ENCODE data around the gene FAM53A. TPM values are rescaled to one million over a fixed set of nuclear protein-coding genes. Genes with fewer than 3 reads are reported as not detected.

FAM53A gene
- total and polyA plus RNA-seq, 4 donors, result 0.44 to 2.2 (median 0.97) TPM

DNA sequence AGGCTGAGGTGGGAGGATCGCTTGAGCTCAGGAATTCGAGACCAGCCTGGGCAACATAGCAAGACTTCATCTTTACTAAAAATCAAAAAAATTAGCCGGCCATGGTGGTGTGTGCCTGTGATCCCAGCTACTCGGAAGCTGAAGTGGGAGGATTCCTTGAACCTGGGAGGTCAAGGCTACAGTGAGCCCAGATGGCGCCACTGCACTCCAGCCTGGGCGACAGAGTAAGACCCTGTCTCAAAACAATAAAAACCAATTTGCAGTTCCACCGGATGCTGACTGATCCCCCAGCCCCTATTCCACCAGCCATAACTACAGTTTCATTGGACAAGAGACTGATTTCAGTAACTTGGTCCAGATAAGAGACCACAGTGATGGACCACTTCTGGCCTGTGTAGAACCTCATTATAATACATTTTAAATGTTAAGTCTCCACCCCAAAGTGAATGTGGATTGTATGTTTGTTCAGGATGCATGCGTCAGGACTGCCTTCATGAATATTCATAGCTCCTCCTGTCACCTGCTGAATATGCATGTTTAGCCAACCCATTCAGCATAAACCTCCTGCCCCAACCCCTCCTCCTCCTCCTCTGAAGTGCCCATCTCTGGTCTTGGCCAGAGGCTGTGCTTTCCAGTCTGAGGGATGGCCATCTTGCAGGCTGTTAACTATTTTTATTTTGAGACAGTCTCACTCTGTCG, 30.3 kb upstream of the FAM53A start:
- peaks cover 0 to 2% (median under 1%) of the 10 kb centered on the region in 4 donors for H3K36me3 ChIP-seq (ENCODE audit: control insufficient read depth in 4 of 4, insufficient read depth in 3 of 4, low read depth in 1 of 4, low read length in 3 of 4)
- no peak overlapping the region for H3K9ac ChIP-seq (ENCODE audit: low read depth in 1 of 2, low read length in 2 of 2)
- no peak overlapping the region for H3K4me3 ChIP-seq (ENCODE audit: low read depth in 1 of 3, low read length in 3 of 3)
- peaks cover 16 to 54% (median 39%) of the 10 kb centered on the region in 4 donors for H3K4me1 ChIP-seq (ENCODE audit: control insufficient read depth in 4 of 4, insufficient read depth in 4 of 4, low read length in 3 of 4)
- no peak overlapping the region for H3K27ac ChIP-seq (ENCODE audit: low read depth in 1 of 2, low read length in 2 of 2)
- 77% methylated on average over 9 of the region's 9 CpGs for WGBS
- no peak for DNase-seq (ENCODE audit: low spot score)
- no peaks in the 10 kb centered on the region for H3K27me3 ChIP-seq (ENCODE audit: control insufficient read depth in 4 of 4, insufficient read depth in 4 of 4, low read length in 3 of 4)
- no peaks in the 10 kb centered on the region for H3K9me3 ChIP-seq (ENCODE audit: control insufficient read depth in 4 of 4, low read length in 3 of 4)
- no peak for TF ChIP-seq FOXA2 (IDR thresholded peaks at IDR 0.05)
- TF ChIP-seq, protein P1, sequence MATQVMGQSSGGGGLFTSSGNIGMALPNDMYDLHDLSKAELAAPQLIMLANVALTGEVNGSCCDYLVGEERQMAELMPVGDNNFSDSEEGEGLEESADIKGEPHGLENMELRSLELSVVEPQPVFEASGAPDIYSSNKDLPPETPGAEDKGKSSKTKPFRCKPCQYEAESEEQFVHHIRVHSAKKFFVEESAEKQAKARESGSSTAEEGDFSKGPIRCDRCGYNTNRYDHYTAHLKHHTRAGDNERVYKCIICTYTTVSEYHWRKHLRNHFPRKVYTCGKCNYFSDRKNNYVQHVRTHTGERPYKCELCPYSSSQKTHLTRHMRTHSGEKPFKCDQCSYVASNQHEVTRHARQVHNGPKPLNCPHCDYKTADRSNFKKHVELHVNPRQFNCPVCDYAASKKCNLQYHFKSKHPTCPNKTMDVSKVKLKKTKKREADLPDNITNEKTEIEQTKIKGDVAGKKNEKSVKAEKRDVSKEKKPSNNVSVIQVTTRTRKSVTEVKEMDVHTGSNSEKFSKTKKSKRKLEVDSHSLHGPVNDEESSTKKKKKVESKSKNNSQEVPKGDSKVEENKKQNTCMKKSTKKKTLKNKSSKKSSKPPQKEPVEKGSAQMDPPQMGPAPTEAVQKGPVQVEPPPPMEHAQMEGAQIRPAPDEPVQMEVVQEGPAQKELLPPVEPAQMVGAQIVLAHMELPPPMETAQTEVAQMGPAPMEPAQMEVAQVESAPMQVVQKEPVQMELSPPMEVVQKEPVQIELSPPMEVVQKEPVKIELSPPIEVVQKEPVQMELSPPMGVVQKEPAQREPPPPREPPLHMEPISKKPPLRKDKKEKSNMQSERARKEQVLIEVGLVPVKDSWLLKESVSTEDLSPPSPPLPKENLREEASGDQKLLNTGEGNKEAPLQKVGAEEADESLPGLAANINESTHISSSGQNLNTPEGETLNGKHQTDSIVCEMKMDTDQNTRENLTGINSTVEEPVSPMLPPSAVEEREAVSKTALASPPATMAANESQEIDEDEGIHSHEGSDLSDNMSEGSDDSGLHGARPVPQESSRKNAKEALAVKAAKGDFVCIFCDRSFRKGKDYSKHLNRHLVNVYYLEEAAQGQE (IDR thresholded peaks at IDR 0.05), result no peak
- TF ChIP-seq, protein P2, sequence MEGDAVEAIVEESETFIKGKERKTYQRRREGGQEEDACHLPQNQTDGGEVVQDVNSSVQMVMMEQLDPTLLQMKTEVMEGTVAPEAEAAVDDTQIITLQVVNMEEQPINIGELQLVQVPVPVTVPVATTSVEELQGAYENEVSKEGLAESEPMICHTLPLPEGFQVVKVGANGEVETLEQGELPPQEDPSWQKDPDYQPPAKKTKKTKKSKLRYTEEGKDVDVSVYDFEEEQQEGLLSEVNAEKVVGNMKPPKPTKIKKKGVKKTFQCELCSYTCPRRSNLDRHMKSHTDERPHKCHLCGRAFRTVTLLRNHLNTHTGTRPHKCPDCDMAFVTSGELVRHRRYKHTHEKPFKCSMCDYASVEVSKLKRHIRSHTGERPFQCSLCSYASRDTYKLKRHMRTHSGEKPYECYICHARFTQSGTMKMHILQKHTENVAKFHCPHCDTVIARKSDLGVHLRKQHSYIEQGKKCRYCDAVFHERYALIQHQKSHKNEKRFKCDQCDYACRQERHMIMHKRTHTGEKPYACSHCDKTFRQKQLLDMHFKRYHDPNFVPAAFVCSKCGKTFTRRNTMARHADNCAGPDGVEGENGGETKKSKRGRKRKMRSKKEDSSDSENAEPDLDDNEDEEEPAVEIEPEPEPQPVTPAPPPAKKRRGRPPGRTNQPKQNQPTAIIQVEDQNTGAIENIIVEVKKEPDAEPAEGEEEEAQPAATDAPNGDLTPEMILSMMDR (IDR thresholded peaks at IDR 0.05; ENCODE audit: low read depth, low read length, missing input control), result no peak
- TF ChIP-seq HNF4A (conservative IDR thresholded peaks at IDR 0.05), result no peak
- TF ChIP-seq, protein P3, sequence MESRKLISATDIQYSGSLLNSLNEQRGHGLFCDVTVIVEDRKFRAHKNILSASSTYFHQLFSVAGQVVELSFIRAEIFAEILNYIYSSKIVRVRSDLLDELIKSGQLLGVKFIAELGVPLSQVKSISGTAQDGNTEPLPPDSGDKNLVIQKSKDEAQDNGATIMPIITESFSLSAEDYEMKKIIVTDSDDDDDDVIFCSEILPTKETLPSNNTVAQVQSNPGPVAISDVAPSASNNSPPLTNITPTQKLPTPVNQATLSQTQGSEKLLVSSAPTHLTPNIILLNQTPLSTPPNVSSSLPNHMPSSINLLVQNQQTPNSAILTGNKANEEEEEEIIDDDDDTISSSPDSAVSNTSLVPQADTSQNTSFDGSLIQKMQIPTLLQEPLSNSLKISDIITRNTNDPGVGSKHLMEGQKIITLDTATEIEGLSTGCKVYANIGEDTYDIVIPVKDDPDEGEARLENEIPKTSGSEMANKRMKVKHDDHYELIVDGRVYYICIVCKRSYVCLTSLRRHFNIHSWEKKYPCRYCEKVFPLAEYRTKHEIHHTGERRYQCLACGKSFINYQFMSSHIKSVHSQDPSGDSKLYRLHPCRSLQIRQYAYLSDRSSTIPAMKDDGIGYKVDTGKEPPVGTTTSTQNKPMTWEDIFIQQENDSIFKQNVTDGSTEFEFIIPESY (IDR thresholded peaks at IDR 0.05), result no peak
- TF ChIP-seq RXRA (IDR thresholded peaks at IDR 0.05), result no peak
- TF ChIP-seq, protein P4, sequence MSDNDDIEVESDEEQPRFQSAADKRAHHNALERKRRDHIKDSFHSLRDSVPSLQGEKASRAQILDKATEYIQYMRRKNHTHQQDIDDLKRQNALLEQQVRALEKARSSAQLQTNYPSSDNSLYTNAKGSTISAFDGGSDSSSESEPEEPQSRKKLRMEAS (IDR thresholded peaks at IDR 0.05), result no peak
- TF ChIP-seq, protein P5, sequence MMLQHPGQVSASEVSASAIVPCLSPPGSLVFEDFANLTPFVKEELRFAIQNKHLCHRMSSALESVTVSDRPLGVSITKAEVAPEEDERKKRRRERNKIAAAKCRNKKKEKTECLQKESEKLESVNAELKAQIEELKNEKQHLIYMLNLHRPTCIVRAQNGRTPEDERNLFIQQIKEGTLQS (IDR thresholded peaks at IDR 0.05), result no peak
- no peak for TF ChIP-seq HNF4G (IDR thresholded peaks at IDR 0.05)
- TF ChIP-seq YY1 (IDR thresholded peaks at IDR 0.05), result no peak
- no peak for TF ChIP-seq SP1 (IDR thresholded peaks at IDR 0.05)

DNA sequence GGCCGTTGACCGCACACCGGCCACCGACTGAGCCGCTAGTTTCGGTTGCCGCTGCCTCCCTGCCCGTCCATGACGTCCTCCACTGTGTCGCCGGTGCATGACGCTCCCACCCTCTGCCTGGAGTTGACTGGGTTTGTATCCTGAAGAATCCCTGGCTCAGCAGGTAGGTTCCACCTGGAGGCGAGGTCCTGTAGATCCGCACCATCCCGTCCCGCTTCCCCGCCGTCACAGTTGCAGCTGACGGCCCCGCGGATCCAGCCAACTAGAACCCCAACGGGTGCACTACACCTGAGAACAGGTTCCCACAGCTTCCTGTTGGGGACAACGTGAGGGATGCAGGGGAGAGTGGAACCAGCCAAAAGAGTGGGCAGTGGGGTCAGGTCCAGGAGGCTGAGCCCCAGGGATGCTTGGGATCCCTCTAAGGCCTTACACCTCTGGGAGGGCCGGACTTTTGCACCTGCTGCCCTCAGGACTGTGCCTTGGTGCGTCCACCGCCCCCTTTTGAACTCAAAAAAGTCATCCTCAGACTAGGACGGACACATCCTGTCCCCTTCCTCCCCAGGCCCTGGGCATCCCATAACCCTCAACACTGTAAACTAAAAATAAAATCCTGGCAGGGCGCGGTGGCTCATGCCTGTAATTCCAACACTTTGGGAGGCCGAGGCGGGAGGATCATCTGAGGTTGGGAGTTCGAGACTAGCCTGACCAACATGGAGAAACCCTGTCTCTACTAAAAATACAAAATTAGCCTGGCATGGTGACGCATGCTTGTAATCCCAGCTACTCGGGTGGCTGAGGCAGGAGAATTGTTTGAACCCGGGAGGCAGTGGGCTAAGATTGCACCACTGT, 29.1 kb upstream of the FAM53A start:
- Histone ChIP-seq H3K4me1 (ENCODE audit: control insufficient read depth in 4 of 4, insufficient read depth in 4 of 4, low read length in 3 of 4) (peaks cover 12 to 42% (median 29%) of the 10 kb centered on the region in 4 donors), H3K9me3 (ENCODE audit: control insufficient read depth in 4 of 4, low read length in 3 of 4) (no peaks in the 10 kb centered on the region), H3K27ac (ENCODE audit: low read depth in 1 of 2, low read length in 2 of 2) (peak overlapping the region; percentile 96 to 100), H3K9ac (ENCODE audit: low read depth in 1 of 2, low read length in 2 of 2) (peak overlapping the region; percentile 64 to 73), H3K4me3 (ENCODE audit: low read depth in 1 of 3, low read length in 3 of 3) (peak overlapping the region; percentile 79 to 94 (median 87)), H3K27me3 (ENCODE audit: control insufficient read depth in 4 of 4, insufficient read depth in 4 of 4, low read length in 3 of 4) (no peaks in the 10 kb centered on the region), H3K36me3 (ENCODE audit: control insufficient read depth in 4 of 4, insufficient read depth in 3 of 4, low read depth in 1 of 4, low read length in 3 of 4) (peaks cover 0 to 2% (median under 1%) of the 10 kb centered on the region in 4 donors)
- 22% methylated on average over 35 of the region's 35 CpGs for WGBS
- no peak for DNase-seq (ENCODE audit: low spot score)
- no peak for TF ChIP-seq HNF4A (conservative IDR thresholded peaks at IDR 0.05)
- TF ChIP-seq, protein P2 (IDR thresholded peaks at IDR 0.05; ENCODE audit: low read depth, low read length, missing input control), result no peak
- TF ChIP-seq, protein P5 (IDR thresholded peaks at IDR 0.05), result no peak
- TF ChIP-seq FOXA1 (IDR thresholded peaks at IDR 0.05), result no peak
- no peak for TF ChIP-seq GABPA (IDR thresholded peaks at IDR 0.05 in 1 of 2, conservative IDR thresholded peaks at IDR 0.05 in 1 of 2)
- no peak for TF ChIP-seq HNF4G (IDR thresholded peaks at IDR 0.05)
- no peak for TF ChIP-seq TAF1 (conservative IDR thresholded peaks at IDR 0.05)
- TF ChIP-seq EGR1 (IDR thresholded peaks at IDR 0.05; ENCODE audit: low read depth in 2 of 2), result no peak
- TF ChIP-seq, protein P4 (IDR thresholded peaks at IDR 0.05), result no peak
- no peak for TF ChIP-seq SP1 (IDR thresholded peaks at IDR 0.05)
- no peak for TF ChIP-seq FOXA2 (IDR thresholded peaks at IDR 0.05)
- no peak for TF ChIP-seq RXRA (IDR thresholded peaks at IDR 0.05)
- TF ChIP-seq NR2F2 (IDR thresholded peaks at IDR 0.05), result no peak
- no peak for TF ChIP-seq RAD21 (IDR thresholded peaks at IDR 0.05)
